ENCODE data around the gene SLC25A3.

Gene SLC25A3

DNA sequence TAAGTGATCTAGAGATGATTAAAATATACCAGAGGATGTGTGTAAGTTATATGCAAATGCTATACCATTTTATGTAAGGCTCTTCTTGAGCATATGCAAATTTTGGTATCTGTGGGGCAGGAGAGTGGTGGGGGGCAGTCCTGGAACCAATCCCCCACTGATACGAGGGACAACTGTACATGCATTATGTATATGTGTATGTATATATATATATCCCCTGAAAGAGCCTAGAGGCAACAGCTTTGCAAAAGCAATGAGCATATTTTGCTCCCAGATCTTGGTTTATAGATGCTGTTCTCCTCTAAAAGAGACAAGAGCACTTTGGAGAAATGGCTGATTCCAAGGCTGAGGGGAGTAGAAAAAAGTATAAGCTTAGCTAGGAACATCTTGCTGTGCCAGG, 12.4 kb upstream of the SLC25A3 start:
- peaks cover 3% of the 10 kb centered on the region for H3K4me1 ChIP-seq (ENCODE audit: insufficient read depth, low read length, poor library complexity, severe bottlenecking)
- H2AFZ ChIP-seq (ENCODE audit: low read length), result no peak overlapping the region
- H3K79me2 ChIP-seq (ENCODE audit: insufficient read depth, low read length), result no peaks in the 10 kb centered on the region
- no peak overlapping the region for H3K9ac ChIP-seq (ENCODE audit: low read depth, low read length, poor library complexity, severe bottlenecking)
- H3K9me3 ChIP-seq (ENCODE audit: insufficient read depth, low read depth, low read length), result no peaks in the 10 kb centered on the region
- H3K4me3 ChIP-seq (ENCODE audit: low read length, poor library complexity, severe bottlenecking), result no peak overlapping the region
- H3K9me2 ChIP-seq (replicated peaks; ENCODE audit: low read depth, low read length), result no peaks in the 10 kb centered on the region
- H3F3A ChIP-seq (ENCODE audit: low read depth), result no peaks in the 10 kb centered on the region
- H3K27me3 ChIP-seq (ENCODE audit: insufficient read depth, low read length, poor library complexity, severe bottlenecking), result no peaks in the 10 kb centered on the region
- H3K36me3 ChIP-seq (ENCODE audit: insufficient read depth, low read length), result no peaks in the 10 kb centered on the region
- TF ChIP-seq CTCF (conservative IDR thresholded peaks at IDR 0.05; ENCODE audit: low read length) (no peak), EZH2phosphoT487 (IDR thresholded peaks at IDR 0.05; ENCODE audit: borderline replicate concordance) (no peak)
- H4K20me1 ChIP-seq (ENCODE audit: insufficient read depth, low read length, poor library complexity, severe bottlenecking), result no peaks in the 10 kb centered on the region
- no peak overlapping the region for H3K4me2 ChIP-seq (ENCODE audit: low read depth, low read length, poor library complexity, severe bottlenecking)

DNA sequence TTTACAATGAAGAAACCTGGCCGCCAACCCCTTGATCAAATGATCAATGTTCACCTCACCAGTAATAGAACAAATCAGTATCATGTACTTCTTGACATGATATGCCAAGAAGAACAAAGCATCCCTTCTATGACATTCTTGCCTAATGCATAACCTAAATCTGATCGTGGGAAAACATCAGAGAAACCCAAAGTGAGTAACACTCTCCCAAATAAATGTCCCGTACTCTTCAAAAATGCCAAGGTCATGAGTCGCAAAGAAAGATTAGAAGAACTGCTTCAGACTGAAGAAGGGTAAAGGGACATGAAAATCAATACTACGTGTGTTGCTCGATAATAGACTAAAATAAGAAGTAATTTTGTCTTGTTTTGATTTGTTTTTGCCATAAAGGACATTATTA, 11.4 kb upstream of the SLC25A3 start:
- Histone ChIP-seq H3K4me2 (ENCODE audit: low read depth, low read length, poor library complexity, severe bottlenecking) (no peak overlapping the region), H3K9me3 (ENCODE audit: insufficient read depth, low read depth, low read length) (no peaks in the 10 kb centered on the region), H3K27me3 (ENCODE audit: insufficient read depth, low read length, poor library complexity, severe bottlenecking) (no peaks in the 10 kb centered on the region), H3K4me1 (ENCODE audit: insufficient read depth, low read length, poor library complexity, severe bottlenecking) (peaks cover 3% of the 10 kb centered on the region), H4K20me1 (ENCODE audit: insufficient read depth, low read length, poor library complexity, severe bottlenecking) (no peaks in the 10 kb centered on the region), H3K9me2 (replicated peaks; ENCODE audit: low read depth, low read length) (no peaks in the 10 kb centered on the region), H3K79me2 (ENCODE audit: insufficient read depth, low read length) (no peaks in the 10 kb centered on the region), H2AFZ (ENCODE audit: low read length) (no peak overlapping the region), H3K4me3 (ENCODE audit: low read length, poor library complexity, severe bottlenecking) (no peak overlapping the region), H3F3A (ENCODE audit: low read depth) (no peaks in the 10 kb centered on the region), H3K36me3 (ENCODE audit: insufficient read depth, low read length) (no peaks in the 10 kb centered on the region), H3K9ac (ENCODE audit: low read depth, low read length, poor library complexity, severe bottlenecking) (no peak overlapping the region)
- TF ChIP-seq CTCF (conservative IDR thresholded peaks at IDR 0.05; ENCODE audit: low read length), result no peak
- TF ChIP-seq EZH2phosphoT487 (IDR thresholded peaks at IDR 0.05; ENCODE audit: borderline replicate concordance), result no peak

GRCh38 chr12:98587084-98587483, 6.4 kb upstream of the SLC25A3 start:
- H3K9ac ChIP-seq (ENCODE audit: low read depth, low read length, poor library complexity, severe bottlenecking), result no peak overlapping the region
- no peaks in the 10 kb centered on the region for H3K9me3 ChIP-seq (ENCODE audit: insufficient read depth, low read depth, low read length)
- no peaks in the 10 kb centered on the region for H3F3A ChIP-seq (ENCODE audit: low read depth)
- H3K36me3 ChIP-seq (ENCODE audit: insufficient read depth, low read length), result no peaks in the 10 kb centered on the region
- H2AFZ ChIP-seq (ENCODE audit: low read length), result no peak overlapping the region
- TF ChIP-seq EZH2phosphoT487 (IDR thresholded peaks at IDR 0.05; ENCODE audit: borderline replicate concordance), result no peak
- no peak for TF ChIP-seq CTCF (conservative IDR thresholded peaks at IDR 0.05; ENCODE audit: low read length)
- no peaks in the 10 kb centered on the region for H3K27me3 ChIP-seq (ENCODE audit: insufficient read depth, low read length, poor library complexity, severe bottlenecking)
- no peaks in the 10 kb centered on the region for H3K79me2 ChIP-seq (ENCODE audit: insufficient read depth, low read length)
- H4K20me1 ChIP-seq (ENCODE audit: insufficient read depth, low read length, poor library complexity, severe bottlenecking), result no peaks in the 10 kb centered on the region
- no peak overlapping the region for H3K4me3 ChIP-seq (ENCODE audit: low read length, poor library complexity, severe bottlenecking)
- no peaks in the 10 kb centered on the region for H3K4me1 ChIP-seq (ENCODE audit: insufficient read depth, low read length, poor library complexity, severe bottlenecking)
- H3K9me2 ChIP-seq (replicated peaks; ENCODE audit: low read depth, low read length), result no peaks in the 10 kb centered on the region
- H3K4me2 ChIP-seq (ENCODE audit: low read depth, low read length, poor library complexity, severe bottlenecking), result no peak overlapping the region
